ENCODE measurements around the gene PRF1. TPM values are rescaled to one million over a fixed set of nuclear protein-coding genes. Genes with fewer than 3 reads are reported as not detected.

Gene PRF1
- total and polyA plus RNA-seq, 2 of the 13 experiments (the other 11 are each of a cell fraction or from before 2014, with no cell fraction given), result 1.00 to 1.4 TPM

- TF ChIP-seq ZNF768 (CRISPR knock-in tag; IDR thresholded peaks at IDR 0.05), result no peak
- no peak for TF ChIP-seq TBX3 (IDR thresholded peaks at IDR 0.05; ENCODE audit: borderline replicate concordance)
- no peak for TF ChIP-seq KDM1A (CRISPR knock-in tag; IDR thresholded peaks at IDR 0.05)
- TF ChIP-seq ZNF570 (CRISPR knock-in tag; IDR thresholded peaks at IDR 0.05; ENCODE audit: borderline replicate concordance), result no peak
- TF ChIP-seq ZNF749 (CRISPR knock-in tag; IDR thresholded peaks at IDR 0.05; ENCODE audit: borderline replicate concordance), result no peak
- no peak for TF ChIP-seq SYNCRIP (IDR thresholded peaks at IDR 0.05; ENCODE audit: insufficient read depth, low read depth, low read length)
- no peak for TF ChIP-seq ZNF143 (CRISPR knock-in tag; IDR thresholded peaks at IDR 0.05)
- no peak for TF ChIP-seq NR2F1 (CRISPR knock-in tag; IDR thresholded peaks at IDR 0.05)
- TF ChIP-seq AGO2 (optimal IDR thresholded peaks at IDR 0.05; ENCODE audit: low read depth, low read length), result no peak
- TF ChIP-seq ZNF619 (CRISPR knock-in tag; IDR thresholded peaks at IDR 0.05), result no peak
- no peak for TF ChIP-seq ZNF713 (CRISPR knock-in tag; IDR thresholded peaks at IDR 0.05)
- TF ChIP-seq ZNF576 (CRISPR knock-in tag; IDR thresholded peaks at IDR 0.05), result no peak
- no peak for TF ChIP-seq HMGXB4 (CRISPR knock-in tag; IDR thresholded peaks at IDR 0.05; ENCODE audit: borderline replicate concordance in 1 of 2, low read depth in 1 of 2)
- TF ChIP-seq MEIS1 (CRISPR knock-in tag; IDR thresholded peaks at IDR 0.05; ENCODE audit: borderline replicate concordance), result no peak
- no peak for TF ChIP-seq ZNF530 (CRISPR knock-in tag; IDR thresholded peaks at IDR 0.05; ENCODE audit: low read depth)
- 0 out of 2 replicates have a peak, but pooled peaks have one; percentile 35 for TF ChIP-seq GABPB1 (CRISPR knock-in tag; IDR thresholded peaks at IDR 0.05)
- TF ChIP-seq TP53 (CRISPR knock-in tag; conservative IDR thresholded peaks at IDR 0.05), result no peak
- no peak for TF ChIP-seq RBAK (CRISPR knock-in tag; IDR thresholded peaks at IDR 0.05)
- TF ChIP-seq MIER3 (CRISPR knock-in tag; IDR thresholded peaks at IDR 0.05; ENCODE audit: borderline replicate concordance), result no peak
- TF ChIP-seq JDP2 (CRISPR knock-in tag; IDR thresholded peaks at IDR 0.05; ENCODE audit: borderline replicate concordance), result no peak
- TF ChIP-seq EZH2 (conservative IDR thresholded peaks at IDR 0.05; ENCODE audit: low read depth, low read length), result no peak
- no peak for TF ChIP-seq ATF1 (CRISPR knock-in tag; IDR thresholded peaks at IDR 0.05)
- TF ChIP-seq ZNF44 (CRISPR knock-in tag; IDR thresholded peaks at IDR 0.05), result no peak
- TF ChIP-seq ESRRA (CRISPR knock-in tag; IDR thresholded peaks at IDR 0.05; ENCODE audit: low read depth), result no peak
- no peak for TF ChIP-seq IRX3 (CRISPR knock-in tag; IDR thresholded peaks at IDR 0.05; ENCODE audit: borderline replicate concordance, low read depth)
- no peak for TF ChIP-seq RFX3 (CRISPR knock-in tag; IDR thresholded peaks at IDR 0.05)
- TF ChIP-seq ATF5 (CRISPR knock-in tag; IDR thresholded peaks at IDR 0.05; ENCODE audit: low read depth), result no peak
- no peak for TF ChIP-seq TBL1XR1 (IDR thresholded peaks at IDR 0.05; ENCODE audit: borderline replicate concordance, low read length, partially characterized antibody)
- peak; percentile 56; the same call in 1 of the 2 replicates for TF ChIP-seq SP2 (CRISPR knock-in tag; IDR thresholded peaks at IDR 0.05)
Measured at GRCh38 chr10:70596110-70596798, 6.3 kb downstream of the PRF1 start (continued).
